LNCAP (cell line): ENCODE data around the gene MAPK9.

Source experiments
- TF ChIP-seq, protein P1 (sequence below): fragments of 450-650 bp; IDR thresholded peaks from 2 replicates; pipeline ENCODE4 v1.5.1; 2017; ENCODE audit warnings: mild to moderate bottlenecking

MAPK9 gene

DNA sequence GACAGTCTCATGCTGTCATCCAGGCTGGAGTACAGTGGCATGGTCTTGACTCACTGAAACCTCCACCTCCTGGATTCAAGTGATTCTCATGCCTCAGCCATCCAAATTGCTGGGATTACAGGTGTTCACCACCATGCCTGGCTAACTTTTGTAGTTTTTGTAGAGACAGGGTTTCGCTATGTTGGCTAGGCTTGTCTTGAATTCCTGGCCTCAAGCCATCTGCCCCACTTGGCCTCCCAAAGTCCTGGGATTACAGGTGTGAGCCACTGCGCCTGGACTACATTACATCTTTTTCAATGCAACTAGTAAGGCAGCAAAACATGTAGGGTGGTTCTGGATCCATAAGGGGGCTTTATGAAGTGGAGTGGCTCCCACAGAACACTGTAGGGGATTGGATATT is 53.3 kb downstream of the MAPK9 start:
- TF ChIP-seq, protein P1, sequence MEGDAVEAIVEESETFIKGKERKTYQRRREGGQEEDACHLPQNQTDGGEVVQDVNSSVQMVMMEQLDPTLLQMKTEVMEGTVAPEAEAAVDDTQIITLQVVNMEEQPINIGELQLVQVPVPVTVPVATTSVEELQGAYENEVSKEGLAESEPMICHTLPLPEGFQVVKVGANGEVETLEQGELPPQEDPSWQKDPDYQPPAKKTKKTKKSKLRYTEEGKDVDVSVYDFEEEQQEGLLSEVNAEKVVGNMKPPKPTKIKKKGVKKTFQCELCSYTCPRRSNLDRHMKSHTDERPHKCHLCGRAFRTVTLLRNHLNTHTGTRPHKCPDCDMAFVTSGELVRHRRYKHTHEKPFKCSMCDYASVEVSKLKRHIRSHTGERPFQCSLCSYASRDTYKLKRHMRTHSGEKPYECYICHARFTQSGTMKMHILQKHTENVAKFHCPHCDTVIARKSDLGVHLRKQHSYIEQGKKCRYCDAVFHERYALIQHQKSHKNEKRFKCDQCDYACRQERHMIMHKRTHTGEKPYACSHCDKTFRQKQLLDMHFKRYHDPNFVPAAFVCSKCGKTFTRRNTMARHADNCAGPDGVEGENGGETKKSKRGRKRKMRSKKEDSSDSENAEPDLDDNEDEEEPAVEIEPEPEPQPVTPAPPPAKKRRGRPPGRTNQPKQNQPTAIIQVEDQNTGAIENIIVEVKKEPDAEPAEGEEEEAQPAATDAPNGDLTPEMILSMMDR, result no peak

DNA sequence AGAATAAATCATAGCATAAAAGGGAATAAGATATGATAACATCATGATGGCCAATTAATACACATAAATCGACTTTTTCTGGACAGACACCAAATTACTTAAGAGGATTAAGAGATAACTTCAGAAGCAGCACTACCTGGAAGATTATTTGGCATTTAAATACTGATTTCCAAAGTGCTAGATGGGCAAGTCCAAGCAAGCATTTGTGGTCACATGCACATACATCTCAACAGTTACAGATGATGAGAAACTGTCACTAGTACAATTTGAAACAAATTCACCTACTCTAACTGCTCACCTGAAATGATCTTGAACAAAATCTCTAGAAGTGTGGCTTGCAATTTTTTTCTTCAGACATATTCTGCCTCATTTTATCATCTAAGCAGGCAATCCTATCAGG is 56.0 kb downstream of the MAPK9 start:
- TF ChIP-seq, protein P1, result no peak

DNA sequence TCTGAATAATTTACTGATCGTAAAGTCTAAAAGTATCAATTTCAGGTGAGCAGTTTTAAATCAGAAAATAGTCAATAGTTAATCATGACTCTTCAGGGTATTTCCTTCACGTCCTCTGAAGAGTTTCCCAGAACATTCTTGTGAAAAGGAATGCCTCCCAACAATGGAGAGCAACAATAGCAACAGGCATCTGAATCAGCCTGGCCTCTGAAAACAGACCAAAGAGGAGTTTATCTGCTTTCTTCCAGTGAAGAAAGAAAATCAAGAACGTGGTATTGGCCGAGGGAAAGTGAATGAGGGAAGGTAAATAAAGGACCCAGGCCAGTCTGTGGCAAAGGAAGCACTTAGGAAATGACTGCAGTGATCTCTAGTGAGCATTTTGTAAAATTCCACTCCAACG is 56.8 kb downstream of the MAPK9 start:
- TF ChIP-seq, protein P1, result no peak

DNA sequence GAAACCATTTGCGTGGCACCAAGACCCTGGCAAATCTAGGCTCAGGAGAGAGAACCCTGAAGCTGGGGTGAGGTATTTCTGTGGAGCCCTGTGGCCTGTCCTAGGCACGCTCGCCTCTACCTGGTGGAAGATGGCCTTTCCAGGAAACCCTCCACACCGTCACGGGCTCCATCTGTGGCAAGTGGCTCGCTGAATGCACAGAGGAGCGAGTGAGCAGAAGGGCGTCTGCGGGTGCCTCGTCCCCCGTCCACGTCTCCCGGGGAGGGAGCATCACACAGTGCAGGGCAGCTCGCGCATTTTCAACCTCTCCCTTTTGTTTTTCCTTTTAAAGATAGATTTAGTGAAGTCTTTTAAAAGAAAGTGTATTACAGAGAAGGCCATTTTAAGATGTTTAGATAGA is 57.6 kb downstream of the MAPK9 start:
- TF ChIP-seq, protein P1, result no peak

DNA sequence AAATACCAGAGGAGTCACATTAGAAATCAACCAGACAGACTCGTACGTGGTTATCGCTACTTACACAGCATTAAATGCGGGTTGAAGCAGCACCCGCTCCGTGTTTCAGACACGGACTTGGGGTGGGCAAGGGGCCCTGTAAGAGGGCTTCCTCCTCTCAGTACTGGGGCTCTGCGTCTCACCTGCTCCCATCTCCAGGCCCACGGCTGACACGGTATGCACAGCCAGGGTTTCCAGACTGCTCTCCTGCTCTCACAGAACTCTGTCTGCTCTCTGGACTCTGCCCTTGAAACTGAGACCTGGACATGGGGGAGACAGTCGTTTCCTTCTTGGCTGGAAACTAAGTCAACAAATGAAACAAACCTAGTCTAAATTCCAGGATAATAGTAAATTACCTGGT is 58.2 kb downstream of the MAPK9 start:
- TF ChIP-seq, protein P1, result no peak

DNA sequence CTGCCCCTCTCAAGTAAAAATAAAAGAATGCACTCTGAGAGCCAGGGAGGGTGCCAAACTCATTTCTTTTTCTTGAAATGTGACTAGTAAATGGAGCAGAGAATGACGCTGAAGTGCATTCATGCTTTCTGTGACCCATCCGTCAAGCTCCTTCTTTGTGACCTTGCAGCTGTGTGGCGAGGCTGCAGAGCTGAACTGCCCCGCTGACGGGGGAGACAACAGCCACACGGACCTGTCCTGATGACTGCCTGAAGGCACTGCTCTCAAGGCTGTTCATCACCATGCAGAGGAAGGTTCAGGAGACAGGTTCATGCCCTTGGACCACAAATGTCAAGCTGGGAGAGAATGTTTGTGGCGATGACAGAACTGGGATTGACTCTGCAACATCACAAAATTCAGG is 61.9 kb downstream of the MAPK9 start:
- TF ChIP-seq, protein P1, result no peak

DNA sequence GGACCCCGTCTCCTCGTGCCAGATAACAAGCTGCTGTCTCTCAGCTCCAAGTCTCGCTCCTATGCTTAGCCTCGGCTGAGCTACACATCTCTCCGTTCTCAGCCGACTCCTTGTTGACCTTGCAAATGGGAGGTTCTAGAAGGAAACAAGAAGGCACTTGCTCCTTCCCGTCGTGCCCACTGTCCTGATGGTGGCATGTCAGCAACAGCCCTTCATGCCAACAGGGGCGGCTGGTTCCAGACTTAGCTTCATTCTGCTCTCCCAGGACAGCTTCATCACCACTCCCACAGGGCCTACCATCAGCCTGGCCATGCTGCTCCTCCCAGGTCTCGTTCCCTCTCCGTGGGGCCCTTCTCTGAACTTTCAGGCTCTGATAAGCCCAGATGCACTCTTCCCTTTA is 69.8 kb downstream of the MAPK9 start:
- TF ChIP-seq, protein P1, result no peak

DNA sequence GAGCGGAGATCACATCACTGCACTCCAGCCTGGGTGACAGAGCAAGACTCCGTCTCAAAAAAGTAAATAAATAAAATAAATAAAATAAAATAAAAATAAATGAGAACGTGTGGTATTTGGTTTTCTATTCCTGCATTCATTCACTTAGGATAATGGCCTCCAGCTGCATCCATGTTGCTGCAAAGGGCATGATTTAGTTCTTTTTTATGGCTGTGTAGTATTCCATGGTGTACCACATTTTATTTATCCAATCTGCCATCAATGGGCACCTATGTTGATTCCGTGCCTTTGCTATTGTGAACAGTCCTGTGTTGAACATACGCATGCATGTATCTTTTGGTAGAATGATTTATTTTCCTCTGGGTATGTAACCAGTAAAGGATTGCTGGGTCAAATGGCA is 74.1 kb downstream of the MAPK9 start:
- TF ChIP-seq, protein P1, result no peak
